OCI-LY1 (cell line): ENCODE data around the gene PPP2R2B.

Source experiments
- CTCF ChIP-seq: fragments of 200-600 bp; sonication (generic), shearing (Covaris generic); IDR thresholded peaks from 2 replicates; pipeline ENCODE4 v1.5.1; 2017; ENCODE audit warnings: mild to moderate bottlenecking, antibody characterized with exemption, low read length, moderate library complexity, mixed read lengths
- EZH2 ChIP-seq: fragments of 200-600 bp; sonication (generic), shearing (Covaris generic); IDR thresholded peaks from 2 replicates; pipeline ENCODE4 v1.8.0; 2017; ENCODE audit warnings: borderline replicate concordance, mixed run types, mild to moderate bottlenecking, antibody characterized with exemption, low read length, moderate library complexity, mixed read lengths

- TF ChIP-seq EZH2 (no peak), CTCF (no peak)
Observed at GRCh38 chr5:146652547-146652946, 226.0 kb downstream of the PPP2R2B start.
